Astrocyte (in vitro differentiated cells and primary cell): ENCODE data around the gene KCTD21. TPM values are rescaled to one million over a fixed set of nuclear protein-coding genes. Genes with fewer than 3 reads are reported as not detected.
A peak's percentile ranks its signal among the peaks of the same experiment; 100 is the strongest.

Source experiments
- DNase-seq: peaks from one replicate; pipeline ENCODE4 v3.0.0-alpha.2; 2010; ENCODE audit warnings: low read depth
- FAIRE-seq: peaks from 2 replicates; lab custom pipeline; 2011; peaks lifted over from hg19 to GRCh38; lab: Jason Lieb, UNC
- H2AFZ ChIP-seq: 2 replicates; pipeline ENCODE4 v1.6.0; 2012; ENCODE audit warnings: low read depth, low read length, inconsistent platforms
- H3K27ac ChIP-seq: 2 replicates; pipeline ENCODE4 v1.5.1; 2011; ENCODE audit warnings: low read depth, low read length, inconsistent platforms
- H3K27me3 ChIP-seq: 2 replicates; pipeline ENCODE4 v1.6.0; 2011; ENCODE audit warnings: low read length, inconsistent platforms; ENCODE audit not compliant: insufficient read depth
- H3K36me3 ChIP-seq: 2 replicates; pipeline ENCODE4 v1.5.1; 2011; ENCODE audit warnings: low read length, inconsistent platforms; ENCODE audit not compliant: insufficient read depth
- H3K4me1 ChIP-seq: 2 replicates; pipeline ENCODE4 v1.5.1; 2011; ENCODE audit warnings: low read length, inconsistent platforms; ENCODE audit not compliant: insufficient read depth
- H3K4me2 ChIP-seq: 2 replicates; pipeline ENCODE4 v1.6.0; 2012; ENCODE audit warnings: low read length, inconsistent platforms
- H3K4me3 ChIP-seq: 2 replicates; pipeline ENCODE4 v1.5.1; 2011; ENCODE audit warnings: low read depth, mild to moderate bottlenecking, low read length, inconsistent platforms; ENCODE audit not compliant: insufficient read depth
- H3K79me2 ChIP-seq: 2 replicates; pipeline ENCODE4 v1.6.0; 2012; ENCODE audit warnings: mild to moderate bottlenecking, low read length, inconsistent platforms; ENCODE audit not compliant: insufficient read depth
- H3K9ac ChIP-seq: 2 replicates; pipeline ENCODE4 v1.6.0; 2012; ENCODE audit warnings: mild to moderate bottlenecking, low read length, inconsistent platforms
- H3K9me3 ChIP-seq: 2 replicates; pipeline ENCODE4 v1.5.1; 2012; ENCODE audit warnings: low read depth, mild to moderate bottlenecking, low read length, inconsistent platforms; ENCODE audit not compliant: insufficient read depth
- H4K20me1 ChIP-seq: 2 replicates; pipeline ENCODE4 v1.6.0; 2012; ENCODE audit warnings: low read length, inconsistent platforms; ENCODE audit not compliant: insufficient read depth
- H3K27ac Mint-ChIP-seq: one replicate; pipeline ENCODE4 v1.8.0; 2021; ENCODE audit warnings: mild to moderate bottlenecking, mixed read lengths; ENCODE audit not compliant: unreplicated experiment
- H3K27me3 Mint-ChIP-seq: one replicate; pipeline ENCODE4 v1.8.0; 2021; ENCODE audit warnings: low read depth, mixed read lengths; ENCODE audit not compliant: unreplicated experiment
- H3K36me3 Mint-ChIP-seq: one replicate; pipeline ENCODE4 v1.8.0; 2021; ENCODE audit warnings: low read depth, mixed read lengths; ENCODE audit not compliant: unreplicated experiment
- H3K4me1 Mint-ChIP-seq: one replicate; pipeline ENCODE4 v1.8.0; 2021; ENCODE audit warnings: low read depth, mixed read lengths; ENCODE audit not compliant: unreplicated experiment
- H3K4me3 Mint-ChIP-seq: one replicate; pipeline ENCODE4 v1.8.0; 2021; ENCODE audit warnings: mild to moderate bottlenecking, moderate library complexity, mixed read lengths; ENCODE audit not compliant: unreplicated experiment
- H3K9me3 Mint-ChIP-seq: one replicate; pipeline ENCODE4 v1.8.0; 2021; ENCODE audit warnings: mild to moderate bottlenecking, mixed read lengths; ENCODE audit not compliant: unreplicated experiment
- CTCF ChIP-seq: IDR thresholded peaks from 2 replicates; pipeline ENCODE4 v1.5.1; 2011; ENCODE audit warnings: low read depth, mild to moderate bottlenecking, inconsistent platforms, low read length, moderate library complexity; ENCODE audit not compliant: insufficient read depth
- EZH2 ChIP-seq: IDR thresholded peaks from 2 replicates; pipeline ENCODE4 v1.6.1; 2012; ENCODE audit warnings: mild to moderate bottlenecking, low read length, inconsistent platforms; ENCODE audit not compliant: insufficient read depth
- total RNA-seq: library from RNA; stranded (reverse); gene quantifications from 2 replicates; pipeline ENCODE4 v1.2.1, GENCODE V29; 2021

The KCTD21 gene
- total RNA-seq, 1 donor from 2014 or later, result 14.0 TPM

- Histone ChIP-seq H3K4me2 (no peak overlapping the region), H4K20me1 (peaks cover 94% of the 10 kb centered on the region), H3K9me3 (no peaks in the 10 kb centered on the region), H3K36me3 (peaks cover 2% of the 10 kb centered on the region), H3K4me3 (no peak overlapping the region), H2AFZ (no peak overlapping the region), H3K27ac (no peak overlapping the region), H3K79me2 (peaks cover 43% of the 10 kb centered on the region), H3K9ac (no peak overlapping the region), H3K27me3 (no peaks in the 10 kb centered on the region), H3K4me1 (peaks cover 17% of the 10 kb centered on the region)
- TF ChIP-seq CTCF (no peak), EZH2 (no peak)
- FAIRE-seq (no peak), DNase-seq (no peak)
- Mint-ChIP-seq H3K4me3 (no peak overlapping the region), H3K27me3 (no peaks in the 10 kb centered on the region), H3K36me3 (peaks cover 15% of the 10 kb centered on the region), H3K4me1 (peaks cover 26% of the 10 kb centered on the region), H3K9me3 (no peaks in the 10 kb centered on the region), H3K27ac (no peak overlapping the region)
These were observed 6.1 kb upstream of the KCTD21 start for GRCh38 chr11:78194490-78194889.

GRCh38 chr11:78193806-78194205 is 5.4 kb upstream of the KCTD21 start:
- no peak overlapping the region for H3K27ac ChIP-seq
- no peaks in the 10 kb centered on the region for H3K9me3 ChIP-seq
- H2AFZ ChIP-seq, result no peak overlapping the region
- Mint-ChIP-seq H3K9me3 (no peaks in the 10 kb centered on the region), H3K27me3 (no peaks in the 10 kb centered on the region), H3K36me3 (peaks cover 14% of the 10 kb centered on the region), H3K27ac (no peak overlapping the region), H3K4me1 (peaks cover 26% of the 10 kb centered on the region), H3K4me3 (no peak overlapping the region)
- H3K27me3 ChIP-seq, result no peaks in the 10 kb centered on the region
- no peak overlapping the region for H3K9ac ChIP-seq
- FAIRE-seq, result no peak
- no peak overlapping the region for H3K4me3 ChIP-seq
- peaks cover 2% of the 10 kb centered on the region for H3K36me3 ChIP-seq
- no peak for TF ChIP-seq EZH2
- no peak for TF ChIP-seq CTCF
- H4K20me1 ChIP-seq, result peaks cover 87% of the 10 kb centered on the region
- H3K79me2 ChIP-seq, result peaks cover 49% of the 10 kb centered on the region
- no peak for DNase-seq
- H3K4me1 ChIP-seq, result peaks cover 21% of the 10 kb centered on the region
- H3K4me2 ChIP-seq, result no peak overlapping the region

GRCh38 chr11:78192911-78193351 is 4.5 kb upstream of the KCTD21 start:
- no peak for FAIRE-seq
- H3K4me1 Mint-ChIP-seq, result peaks cover 28% of the 10 kb centered on the region
- H3K79me2 ChIP-seq, result peaks cover 50% of the 10 kb centered on the region
- no peaks in the 10 kb centered on the region for H3K27me3 ChIP-seq
- no peak overlapping the region for H3K27ac ChIP-seq
- no peak overlapping the region for H3K4me3 ChIP-seq
- no peak overlapping the region for H2AFZ ChIP-seq
- peaks cover 14% of the 10 kb centered on the region for H3K36me3 Mint-ChIP-seq
- no peaks in the 10 kb centered on the region for H3K27me3 Mint-ChIP-seq
- TF ChIP-seq CTCF, result no peak
- no peak for TF ChIP-seq EZH2
- no peaks in the 10 kb centered on the region for H3K9me3 ChIP-seq
- H3K4me1 ChIP-seq, result peaks cover 21% of the 10 kb centered on the region
- H3K4me2 ChIP-seq, result no peak overlapping the region
- no peaks in the 10 kb centered on the region for H3K36me3 ChIP-seq
- no peak for DNase-seq
- peak overlapping the region; percentile 20 for H3K27ac Mint-ChIP-seq
- no peak overlapping the region for H3K4me3 Mint-ChIP-seq
- no peaks in the 10 kb centered on the region for H3K9me3 Mint-ChIP-seq
- no peak overlapping the region for H3K9ac ChIP-seq
- H4K20me1 ChIP-seq, result peaks cover 79% of the 10 kb centered on the region
